ENCODE data around the gene CIDEA. TPM values are rescaled to one million over a fixed set of nuclear protein-coding genes. Genes with fewer than 3 reads are reported as not detected.
A peak's percentile ranks its signal among the peaks of the same experiment; 100 is the strongest.

Gene CIDEA
- total RNA-seq, 1 experiment from 2014 or later: not detected

GRCh38 chr18:12271376-12272235 lies 17.4 kb downstream of the CIDEA start:
- Histone ChIP-seq H3K27me3 (replicated peaks) (no peaks in the 10 kb centered on the region), H3K4me1 (replicated peaks) (peaks cover 4% of the 10 kb centered on the region; the same call in 1 of the 2 replicates), H3K9me3 (replicated peaks) (no peaks in the 10 kb centered on the region), H3K4me3 (peak overlapping the region; percentile 45), H3K27ac (no peak overlapping the region), H3K36me3 (no peaks in the 10 kb centered on the region)
- DNase-seq (ENCODE audit: low read depth in 1 of 2, low spot score in 2 of 2): peak; percentile 72 to 91

DNA sequence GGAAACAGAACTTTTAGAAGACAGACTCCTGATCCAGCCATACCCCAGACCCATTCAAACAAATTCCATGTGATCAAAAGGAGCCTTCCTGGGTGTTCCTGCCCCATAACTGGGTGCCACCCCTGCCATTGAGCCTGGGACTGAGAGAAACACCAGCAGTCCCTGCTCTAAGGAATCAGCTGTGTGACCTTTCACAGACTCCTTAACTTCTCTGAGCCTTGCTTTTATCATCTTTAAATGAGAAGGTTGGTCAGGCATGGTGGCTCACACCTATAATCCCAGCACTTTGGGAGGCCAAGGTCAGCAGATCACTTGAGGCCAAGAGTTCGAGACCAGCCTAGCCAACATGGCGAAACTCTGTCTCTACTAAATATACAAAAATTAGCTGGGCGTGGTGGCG lies 20.6 kb downstream of the CIDEA start:
- no peaks in the 10 kb centered on the region for H3K36me3 ChIP-seq
- no peak overlapping the region for H3K4me3 ChIP-seq
- no peaks in the 10 kb centered on the region for H3K27me3 ChIP-seq (replicated peaks)
- DNase-seq (ENCODE audit: low read depth in 1 of 2, low spot score in 2 of 2): no peak
- H3K9me3 ChIP-seq (replicated peaks): no peaks in the 10 kb centered on the region
- H3K27ac ChIP-seq: no peak overlapping the region
- peaks cover 30% of the 10 kb centered on the region for H3K4me1 ChIP-seq (replicated peaks)

GRCh38 chr18:12276736-12277554 lies 22.8 kb downstream of the CIDEA start:
- Histone ChIP-seq H3K9me3 (replicated peaks) (no peaks in the 10 kb centered on the region), H3K27me3 (replicated peaks) (no peaks in the 10 kb centered on the region), H3K4me1 (replicated peaks) (peaks cover 46% of the 10 kb centered on the region), H3K27ac (no peak overlapping the region), H3K4me3 (no peak overlapping the region), H3K36me3 (no peaks in the 10 kb centered on the region)
- no peak for DNase-seq (ENCODE audit: low read depth in 1 of 2, low spot score in 2 of 2)

DNA sequence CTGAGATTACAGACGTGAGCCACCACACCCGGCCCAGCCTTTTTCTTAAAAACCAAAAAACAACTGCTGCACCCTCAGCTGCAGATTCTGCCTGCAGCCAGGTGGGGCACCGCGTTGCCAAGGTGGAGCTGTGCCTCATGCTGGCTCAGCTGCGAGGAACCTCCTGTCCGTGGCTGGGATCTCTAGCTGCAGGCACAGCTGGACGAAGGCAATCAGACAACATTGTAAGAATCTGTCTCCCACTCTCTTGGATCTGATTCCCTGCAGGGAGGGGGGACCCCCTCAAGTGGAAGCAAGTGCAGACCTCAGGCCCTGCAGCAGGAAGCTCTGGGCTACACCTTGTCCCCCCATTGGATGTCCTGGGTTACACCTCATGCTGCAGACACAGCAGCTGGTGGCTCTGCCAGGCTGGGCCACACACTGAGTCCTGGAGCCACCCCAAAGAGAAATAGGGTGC lies 24.1 kb downstream of the CIDEA start:
- Histone ChIP-seq H3K27ac (peak overlapping the region; percentile 91), H3K4me3 (peak overlapping the region; percentile 39), H3K27me3 (replicated peaks) (no peaks in the 10 kb centered on the region), H3K4me1 (replicated peaks) (peaks cover 59% of the 10 kb centered on the region), H3K9me3 (replicated peaks) (no peaks in the 10 kb centered on the region), H3K36me3 (no peaks in the 10 kb centered on the region)
- DNase-seq (ENCODE audit: low read depth in 1 of 2, low spot score in 2 of 2): peak in 1 of 2 experiments; percentile 35

DNA sequence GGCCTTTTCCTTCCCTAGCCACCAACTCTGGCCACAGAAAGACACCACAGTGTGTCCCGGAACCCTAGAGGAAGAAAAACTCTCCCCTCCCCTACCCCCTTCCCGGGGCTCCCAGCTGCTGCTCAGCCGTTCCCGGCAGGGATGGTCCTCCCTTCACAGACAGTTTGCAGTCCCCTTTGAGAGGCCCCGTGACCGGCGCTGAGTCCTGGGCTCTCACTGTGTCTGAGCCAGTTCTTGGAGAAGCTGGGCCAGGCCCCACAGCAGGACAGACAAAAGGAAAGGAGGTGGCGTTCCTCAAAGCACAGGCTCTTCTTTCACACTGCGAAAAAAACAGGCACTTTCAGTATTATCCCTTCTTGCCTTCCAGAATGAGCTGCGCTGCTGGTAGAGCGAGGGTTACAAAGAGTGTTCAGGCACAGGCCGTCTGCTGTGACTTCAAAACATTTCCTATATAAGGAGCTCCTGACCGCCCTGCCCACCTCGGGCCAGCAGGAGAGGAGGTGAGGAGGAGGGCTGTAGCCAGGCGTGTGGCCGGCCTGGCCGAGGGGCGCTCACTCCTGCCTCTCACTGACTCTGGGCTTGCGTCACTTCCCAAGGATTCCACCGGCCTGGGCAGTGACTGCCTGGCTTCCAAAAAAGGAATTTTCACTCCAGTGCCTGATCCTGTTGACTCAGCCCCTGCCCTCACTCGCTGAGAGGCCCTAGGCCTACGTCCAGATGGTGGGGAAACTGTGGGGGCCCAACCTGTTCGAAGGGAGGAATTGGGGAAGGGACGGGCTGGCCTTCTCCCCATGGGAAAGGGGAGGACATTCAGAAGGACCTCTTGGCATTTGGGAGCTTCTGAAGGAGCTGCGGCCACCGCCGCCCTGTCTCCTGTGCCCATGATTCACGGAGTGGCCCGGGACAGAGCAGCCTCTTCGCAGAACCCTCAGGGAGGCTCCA lies 24.9 kb downstream of the CIDEA start:
- peaks cover 59% of the 10 kb centered on the region for H3K4me1 ChIP-seq (replicated peaks)
- peak overlapping the region; percentile 91 for H3K27ac ChIP-seq
- peak; percentile 93 to 96 for DNase-seq (ENCODE audit: low read depth in 1 of 2, low spot score in 2 of 2)

DNA sequence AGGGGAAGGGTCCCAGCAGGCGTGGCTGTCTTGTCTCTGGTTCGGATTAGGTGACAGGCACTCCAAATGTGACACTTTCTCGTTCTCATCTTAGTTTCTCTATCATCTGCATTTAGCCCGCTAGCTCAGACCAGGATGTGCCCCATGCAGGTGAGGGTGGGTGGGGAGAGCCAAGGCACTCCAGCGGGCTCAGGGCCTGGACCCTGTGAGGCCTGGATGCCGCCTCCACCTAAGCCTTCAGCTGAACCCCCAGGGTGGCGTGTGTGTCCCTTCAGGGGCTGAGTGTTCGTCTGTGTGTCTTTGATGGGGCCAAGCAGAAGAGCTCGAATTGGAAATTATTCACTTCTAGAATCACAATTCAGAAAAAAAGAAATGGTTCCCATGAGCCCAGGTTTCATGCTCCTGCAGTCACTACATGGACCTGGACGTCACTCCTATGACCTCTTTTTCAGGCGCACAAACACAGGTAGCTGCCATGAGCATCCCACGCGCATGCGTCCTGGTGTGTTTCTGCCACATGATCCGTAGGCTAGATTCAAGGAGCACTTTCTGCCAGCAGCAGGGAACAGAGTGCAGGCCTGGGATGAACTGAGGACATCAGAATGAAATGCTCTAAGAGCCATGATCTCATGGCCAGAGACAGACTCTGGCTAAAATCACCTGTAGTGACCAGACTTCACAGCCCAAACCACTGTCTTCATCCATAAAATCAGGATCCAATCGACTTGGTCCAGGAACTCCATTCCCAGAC lies 25.8 kb downstream of the CIDEA start:
- H3K4me1 ChIP-seq (replicated peaks): peaks cover 59% of the 10 kb centered on the region
- H3K27me3 ChIP-seq (replicated peaks): no peaks in the 10 kb centered on the region
- H3K4me3 ChIP-seq: peak overlapping the region; percentile 39
- H3K36me3 ChIP-seq: no peaks in the 10 kb centered on the region
- no peak for DNase-seq (ENCODE audit: low read depth in 1 of 2, low spot score in 2 of 2)
- peak overlapping the region; percentile 91 for H3K27ac ChIP-seq
- H3K9me3 ChIP-seq (replicated peaks): no peaks in the 10 kb centered on the region

More for the DNA sequence above, 24.9 kb downstream of the CIDEA start:
- H3K9me3 ChIP-seq (replicated peaks): no peaks in the 10 kb centered on the region
- H3K36me3 ChIP-seq: no peaks in the 10 kb centered on the region
- H3K27me3 ChIP-seq (replicated peaks): no peaks in the 10 kb centered on the region
- peak overlapping the region; percentile 39 for H3K4me3 ChIP-seq

GRCh38 chr18:12281861-12282260 lies 27.7 kb downstream of the CIDEA start:
- Histone ChIP-seq H3K27me3 (replicated peaks) (no peaks in the 10 kb centered on the region), H3K27ac (peak overlapping the region; percentile 78), H3K4me1 (replicated peaks) (peaks cover 59% of the 10 kb centered on the region), H3K4me3 (no peak overlapping the region), H3K9me3 (replicated peaks) (no peaks in the 10 kb centered on the region), H3K36me3 (no peaks in the 10 kb centered on the region)
- DNase-seq (ENCODE audit: low read depth in 1 of 2, low spot score in 2 of 2): no peak

DNA sequence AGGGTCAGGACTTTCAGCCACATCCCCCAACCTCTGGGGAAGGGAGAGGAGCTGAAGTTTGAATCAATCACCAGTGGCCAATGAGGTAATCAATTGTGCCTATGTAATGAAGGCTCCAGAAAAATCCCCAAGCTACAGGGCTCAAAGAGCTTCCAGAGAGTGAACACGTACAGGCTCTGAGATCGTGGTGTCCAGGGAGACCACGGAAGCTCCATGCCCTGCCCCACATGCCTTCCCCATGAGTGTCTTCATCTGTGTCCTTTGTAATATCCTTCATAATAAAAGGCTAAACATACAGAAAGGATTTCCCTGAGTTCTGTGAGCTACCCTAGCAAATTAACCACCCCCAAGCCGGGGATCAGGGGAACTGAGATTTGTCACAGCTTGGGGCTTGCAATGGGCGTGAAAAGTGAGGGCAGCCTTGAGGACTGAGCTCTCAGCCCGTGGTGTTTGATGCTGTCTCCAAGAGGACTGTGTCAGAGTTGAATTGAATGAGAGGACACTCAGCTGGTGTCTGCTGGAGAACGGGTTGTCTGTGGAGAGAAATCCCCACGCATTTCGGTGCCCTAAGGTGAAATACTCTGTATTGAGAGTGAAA lies 28.4 kb downstream of the CIDEA start:
- H3K27ac ChIP-seq: peak overlapping the region; percentile 78
- no peaks in the 10 kb centered on the region for H3K36me3 ChIP-seq
- H3K27me3 ChIP-seq (replicated peaks): no peaks in the 10 kb centered on the region
- no peaks in the 10 kb centered on the region for H3K9me3 ChIP-seq (replicated peaks)
- H3K4me1 ChIP-seq (replicated peaks): peaks cover 59% of the 10 kb centered on the region
- H3K4me3 ChIP-seq: no peak overlapping the region
- DNase-seq (ENCODE audit: low read depth in 1 of 2, low spot score in 2 of 2): peak; percentile 66 to 81

DNA sequence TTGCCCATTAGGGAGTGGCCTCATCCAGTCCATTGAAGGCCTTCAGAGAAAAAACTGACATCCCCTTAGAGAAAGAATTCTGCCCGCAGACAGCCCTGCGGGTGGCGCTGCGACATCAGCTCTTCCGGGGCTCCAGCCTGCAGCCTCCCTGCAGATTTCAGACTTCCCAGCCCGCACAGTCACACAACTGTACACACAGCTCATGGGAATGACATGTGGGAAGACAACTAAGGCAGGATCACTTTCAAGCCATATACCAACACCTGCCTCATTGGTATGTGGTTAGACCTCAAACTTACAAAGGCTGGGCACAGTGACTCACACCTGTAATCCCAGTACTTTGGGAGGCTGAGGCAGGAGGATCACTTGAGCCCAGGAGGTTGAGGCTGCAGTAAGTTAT lies 29.1 kb downstream of the CIDEA start:
- Histone ChIP-seq H3K4me1 (replicated peaks) (peaks cover 61% of the 10 kb centered on the region), H3K9me3 (replicated peaks) (no peaks in the 10 kb centered on the region), H3K27ac (peak overlapping the region; percentile 78; the same call in 1 of the 2 replicates), H3K4me3 (no peak overlapping the region), H3K36me3 (no peaks in the 10 kb centered on the region), H3K27me3 (replicated peaks) (no peaks in the 10 kb centered on the region)
- DNase-seq (ENCODE audit: low read depth in 1 of 2, low spot score in 2 of 2): no peak

- H3K36me3 ChIP-seq: no peaks in the 10 kb centered on the region
- no peak for DNase-seq (ENCODE audit: low read depth in 1 of 2, low spot score in 2 of 2)
- H3K9me3 ChIP-seq (replicated peaks): no peaks in the 10 kb centered on the region
- peaks cover 61% of the 10 kb centered on the region for H3K4me1 ChIP-seq (replicated peaks)
- H3K4me3 ChIP-seq: no peak overlapping the region
- H3K27ac ChIP-seq: no peak overlapping the region
- H3K27me3 ChIP-seq (replicated peaks): no peaks in the 10 kb centered on the region
These were observed 29.5 kb downstream of the CIDEA start for GRCh38 chr18:12283666-12284065.

DNA sequence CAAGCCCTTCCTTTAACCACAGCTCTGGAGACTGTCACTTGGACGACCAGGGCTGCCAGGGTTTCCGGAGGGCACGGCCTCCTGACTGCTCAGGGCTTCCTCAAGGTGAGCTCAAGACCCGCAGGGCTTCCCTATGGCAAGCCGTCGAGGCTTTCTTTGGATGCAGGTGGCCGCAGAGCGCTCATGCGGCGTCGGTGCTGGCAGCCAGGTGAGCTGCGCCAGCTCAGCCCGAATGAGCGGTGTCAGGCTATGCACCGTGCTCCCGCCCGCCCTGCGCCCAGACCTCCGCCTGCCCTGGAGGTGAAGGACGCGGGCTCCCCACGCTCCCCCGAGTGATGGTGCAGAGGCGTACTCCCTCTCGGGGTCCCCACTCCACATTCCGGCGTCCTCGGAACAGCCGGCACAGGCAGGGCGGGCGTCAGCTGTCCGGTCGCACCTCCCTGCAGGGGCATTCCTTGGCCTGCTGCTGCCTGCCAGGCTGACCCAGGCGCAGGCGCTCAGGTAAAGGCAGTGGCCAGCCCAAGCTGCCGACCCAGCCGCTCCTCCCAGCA lies 33.0 kb downstream of the CIDEA start:
- Histone ChIP-seq H3K27ac (peak overlapping the region; percentile 86), H3K4me1 (replicated peaks) (peaks cover 29% of the 10 kb centered on the region), H3K9me3 (replicated peaks) (no peaks in the 10 kb centered on the region)

More for the DNA sequence above, 33.0 kb downstream of the CIDEA start:
- no peaks in the 10 kb centered on the region for H3K27me3 ChIP-seq (replicated peaks)
- H3K36me3 ChIP-seq: no peaks in the 10 kb centered on the region
- no peak for DNase-seq (ENCODE audit: low read depth in 1 of 2, low spot score in 2 of 2)
- H3K4me3 ChIP-seq: no peak overlapping the region; the same call in 1 of the 2 replicates
